Stimulated activated CD4-positive, alpha-beta T cell treated with anti-CD3 and anti-CD28 coated beads, Interleukin-15, amount 100 ng/mL, for 24 hours (primary cell): Measurements from ENCODE around the gene SETBP1.
A peak's percentile ranks its signal among the peaks of the same experiment; 100 is the strongest.

Experiments
- DNase-seq: peaks from one replicate; pipeline ENCODE4 v3.0.0-alpha.2; 2020

SETBP1 gene

GRCh38 chr18:44916429-44917207 lies 235.9 kb downstream of the SETBP1 start:
- no peak for DNase-seq

GRCh38 chr18:44917216-44918141 lies 236.8 kb downstream of the SETBP1 start:
- no peak for DNase-seq

- no peak for DNase-seq
Measured at GRCh38 chr18:44918142-44918476, 237.4 kb downstream of the SETBP1 start.

DNA sequence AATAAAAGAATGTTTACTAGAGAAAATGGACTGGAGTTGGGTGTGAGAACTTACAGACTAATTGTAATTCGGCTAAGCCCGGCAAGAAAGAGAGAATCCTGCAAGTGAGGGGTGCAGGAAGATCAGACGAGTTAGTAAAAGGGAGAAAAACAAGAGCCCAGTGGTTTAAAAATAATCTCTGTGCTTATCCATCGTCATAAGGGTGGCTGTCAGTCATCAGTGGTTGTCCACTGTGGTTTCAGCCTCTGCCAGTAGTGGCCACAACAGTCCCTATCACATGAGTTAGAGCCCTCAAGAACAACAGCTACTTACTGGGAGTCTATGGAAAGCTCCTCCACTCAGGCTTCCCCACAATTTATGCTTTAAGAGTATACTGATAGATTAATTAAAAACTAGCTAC lies 239.8 kb downstream of the SETBP1 start:
- no peak for DNase-seq

DNA sequence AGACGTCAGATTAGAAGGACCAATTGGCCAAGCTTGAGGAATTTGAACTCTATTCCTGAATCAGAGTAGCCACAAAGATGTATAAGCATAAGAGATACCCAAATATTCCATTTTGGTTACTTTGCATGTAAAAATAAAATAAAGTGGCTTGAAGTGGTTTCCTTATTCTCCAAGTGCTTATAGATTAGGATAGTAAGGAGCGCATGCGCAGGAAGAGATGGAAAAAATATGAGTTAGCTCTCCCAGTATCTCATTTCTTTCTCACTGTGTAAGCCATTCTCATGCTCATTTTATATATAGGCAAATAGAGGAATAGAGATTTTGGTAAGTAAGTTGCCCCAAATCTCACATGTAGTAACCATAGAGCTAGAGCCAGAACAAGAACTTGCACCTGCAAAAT lies 241.3 kb downstream of the SETBP1 start:
- no peak for DNase-seq

GRCh38 chr18:44922968-44923367 lies 242.3 kb downstream of the SETBP1 start:
- DNase-seq = no peak

GRCh38 chr18:44924785-44925499 lies 244.3 kb downstream of the SETBP1 start:
- no peak for DNase-seq

- DNase-seq = peak; percentile 7
Measured at GRCh38 chr18:44927127-44927849, 246.6 kb downstream of the SETBP1 start.

GRCh38 chr18:44934901-44935300 lies 254.2 kb downstream of the SETBP1 start:
- DNase-seq = no peak

GRCh38 chr18:44935455-44935854 lies 254.8 kb downstream of the SETBP1 start:
- DNase-seq = no peak

DNA sequence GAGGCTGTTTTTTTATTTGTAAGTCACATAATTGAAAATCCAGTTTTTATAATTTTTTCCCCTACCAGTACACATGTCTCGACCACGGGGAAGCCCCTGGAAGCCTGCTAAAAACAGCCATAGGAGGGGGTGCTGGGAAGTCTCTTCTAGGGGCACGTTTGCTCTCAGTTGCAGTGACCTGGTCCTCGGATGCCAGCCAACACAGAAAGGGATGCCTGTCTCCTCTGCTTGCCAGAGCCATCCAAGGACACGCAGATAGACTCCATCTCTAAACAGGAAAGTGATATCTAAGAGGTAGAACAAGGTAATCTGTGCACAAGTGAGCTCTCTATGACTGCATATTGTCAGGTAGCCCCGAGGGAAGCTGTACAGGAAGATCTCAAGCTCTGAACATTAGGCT lies 255.8 kb downstream of the SETBP1 start:
- no peak for DNase-seq

GRCh38 chr18:44937960-44938719 lies 257.5 kb downstream of the SETBP1 start:
- no peak for DNase-seq

DNA sequence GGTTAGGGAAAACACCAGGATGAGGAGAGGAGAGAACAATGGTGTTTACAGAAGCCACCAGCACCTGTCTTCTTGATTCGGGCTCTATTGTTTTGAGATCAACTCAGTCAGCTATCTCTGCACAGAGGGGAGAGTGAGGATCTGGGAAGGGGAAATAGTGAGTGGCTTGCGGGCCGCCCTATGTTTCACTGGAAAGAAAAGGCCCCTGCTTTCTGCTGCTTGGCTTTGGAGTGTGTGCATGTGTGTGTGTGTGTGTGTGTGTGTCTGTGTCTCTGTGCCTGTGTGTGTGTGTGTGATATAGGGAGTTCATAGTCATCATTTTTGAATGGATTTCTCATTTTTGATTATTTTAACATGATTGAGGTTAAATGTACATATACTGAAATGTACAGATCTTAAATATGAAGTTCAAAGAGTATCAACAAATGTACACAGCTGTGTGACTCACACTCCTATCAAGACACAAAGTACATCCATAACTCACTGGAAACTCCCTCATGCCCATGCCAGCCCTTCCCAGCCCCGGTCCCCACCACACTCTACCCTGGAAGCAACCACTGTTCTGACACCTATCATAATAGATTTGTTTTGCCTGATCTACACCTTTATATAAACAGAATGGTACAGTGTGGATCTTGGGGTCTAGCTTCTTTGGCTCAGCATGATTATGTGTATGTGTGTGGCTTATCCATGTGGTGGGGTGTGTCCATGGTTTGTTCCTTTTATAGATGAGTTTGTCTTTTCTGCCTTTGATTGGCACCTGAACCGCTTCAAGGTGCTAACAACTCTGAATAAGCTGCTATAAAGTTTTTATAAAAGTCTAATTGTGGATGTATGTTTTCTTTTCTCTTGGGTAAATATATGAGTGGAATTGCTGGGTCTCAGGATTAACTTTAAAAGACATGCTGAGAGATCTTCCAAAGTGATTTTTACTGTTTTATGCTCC lies 258.3 kb downstream of the SETBP1 start:
- no peak for DNase-seq

DNA sequence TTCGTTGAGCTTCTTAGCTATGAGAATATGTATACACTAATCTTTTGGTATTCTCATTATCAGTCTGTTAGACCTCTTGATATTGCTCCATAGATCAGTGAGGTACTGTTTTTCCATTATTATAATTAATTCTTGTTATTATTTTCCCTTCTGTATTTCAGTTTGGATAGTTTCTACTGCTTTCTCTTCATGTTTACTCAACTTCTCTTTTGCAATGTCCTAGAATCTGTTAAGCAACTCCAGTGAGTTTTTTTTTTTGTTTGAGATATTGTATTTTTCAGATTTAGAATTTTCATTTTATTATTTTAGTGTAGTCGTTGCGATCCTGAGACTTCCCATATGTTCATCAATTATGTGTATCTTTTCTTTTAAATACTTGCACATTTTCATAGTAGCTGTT lies 260.8 kb downstream of the SETBP1 start:
- DNase-seq = no peak

- no peak for DNase-seq
Measured at GRCh38 chr18:44942073-44942472, 261.4 kb downstream of the SETBP1 start.

DNA sequence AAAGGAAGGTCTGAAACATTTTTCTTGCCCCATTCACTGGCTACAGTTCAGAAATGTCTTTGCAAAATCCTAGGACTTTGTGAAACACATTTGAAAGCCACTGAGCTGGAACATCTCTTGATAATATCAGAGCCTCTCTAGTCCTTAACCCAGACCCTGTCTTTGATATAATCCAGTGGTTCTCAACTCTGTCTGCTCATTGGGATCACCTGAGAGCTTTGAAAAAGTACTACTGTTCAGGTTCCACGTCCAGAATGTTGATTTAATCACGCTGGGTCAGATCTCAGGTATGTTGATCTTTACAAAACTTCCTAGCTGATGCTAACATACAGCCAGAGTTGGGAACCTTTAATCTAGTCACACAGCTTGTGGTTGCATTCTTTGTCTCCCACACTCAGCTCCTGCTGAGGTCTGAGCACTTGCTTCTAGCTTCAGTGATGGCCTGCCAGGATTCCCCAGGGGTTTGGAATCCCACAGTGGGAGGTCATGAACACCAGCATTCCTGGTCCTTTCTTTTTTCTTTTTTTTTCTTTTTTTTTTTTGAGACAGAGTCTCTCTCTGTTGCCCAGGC lies 262.7 kb downstream of the SETBP1 start:
- no peak for DNase-seq

DNA sequence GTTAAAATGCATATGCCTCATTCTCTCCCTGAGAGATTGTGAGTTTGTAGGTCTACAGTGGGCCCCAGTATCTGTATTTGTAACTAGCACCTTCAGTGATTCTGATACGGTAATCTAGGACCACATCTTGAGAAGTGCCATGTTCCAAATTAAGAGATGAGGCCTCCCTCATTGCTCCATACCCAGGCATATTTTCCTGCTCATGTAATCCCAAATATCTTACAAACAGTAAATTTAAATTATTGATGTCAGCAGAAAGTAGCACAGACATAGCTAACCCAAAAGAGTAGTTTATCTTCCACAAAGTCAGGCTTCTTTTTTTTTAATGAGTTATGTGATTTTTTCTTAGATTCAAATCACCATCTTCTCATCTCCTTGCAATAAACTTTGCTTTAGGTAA lies 263.8 kb downstream of the SETBP1 start:
- DNase-seq = no peak

GRCh38 chr18:44945888-44946401 lies 265.3 kb downstream of the SETBP1 start:
- DNase-seq = no peak

GRCh38 chr18:44946529-44947113 lies 265.9 kb downstream of the SETBP1 start:
- DNase-seq = no peak

- no peak for DNase-seq
Measured at GRCh38 chr18:44949967-44950366, 269.3 kb downstream of the SETBP1 start.
